SK-N-SH (cell line): ENCODE measurements around the gene RSRC2. TPM values are rescaled to one million over a fixed set of nuclear protein-coding genes. Genes with fewer than 3 reads are reported as not detected.
A peak's percentile ranks its signal among the peaks of the same experiment; 100 is the strongest.

Experiments used
- CTCF ChIA-PET: fragments of 300-600, 350-600 bp; formaldehyde crosslinking; extraction: SDS; loops from one replicate; lab custom pipeline; 2021; lab: Yijun Ruan, JAX
- POLR2A ChIA-PET: fragments of 350-600 bp; sonication (Branson Sonifier 250); formaldehyde crosslinking; extraction: SDS; loops from one replicate; lab custom pipeline; 2020; ENCODE audit warnings: antibody characterized with exemption, inconsistent platforms; lab: Yijun Ruan, JAX
- DNase-seq: peaks from one replicate; pipeline ENCODE4 v3.0.0; 2012
- H2AFZ ChIP-seq: fragments of 200-600 bp; sonication (generic); 2 replicates; pipeline ENCODE4 v1.8.1; 2016; ENCODE audit warnings: antibody characterized with exemption, mild to moderate bottlenecking, low read depth
- H3F3A ChIP-seq: fragments of 200-600 bp; sonication (generic); replicated peaks from 2 replicates; pipeline ENCODE3; 2016; ENCODE audit warnings: antibody characterized with exemption, mild to moderate bottlenecking; ENCODE audit not compliant: insufficient read depth
- H3K27ac ChIP-seq, 2 experiments: fragments of 200-500 bp in 1 of 2; fragments of 200-600 bp in 1 of 2; sonication (Bioruptor generic) in 1 of 2; sonication (generic), shearing (Covaris generic) in 1 of 2; 2 replicates each; pipeline versions ENCODE4 v1.5.1 to v1.6.1; 2014 to 2016; ENCODE audit warnings: low read depth in 2 of 2, inconsistent platforms in 1 of 2, low read length in 1 of 2, mild to moderate bottlenecking in 1 of 2, mixed read lengths in 1 of 2
- H3K27me3 ChIP-seq: fragments of 200-600 bp; sonication (generic), shearing (Covaris generic); 2 replicates; pipeline ENCODE4 v1.6.1; 2016; ENCODE audit warnings: mixed run types; ENCODE audit not compliant: insufficient read depth
- H3K36me3 ChIP-seq, 2 experiments: fragments of 200-500 bp in 1 of 2; fragments of 200-600 bp in 1 of 2; sonication (Bioruptor generic) in 1 of 2; sonication (generic) in 1 of 2; replicated peaks in 1 of 2; 2 replicates each; pipeline versions ENCODE3 to v1.5.1; 2014 to 2016; ENCODE audit warnings: low read length in 1 of 2, mild to moderate bottlenecking in 1 of 2; ENCODE audit not compliant: insufficient read depth in 2 of 2, control insufficient read depth in 1 of 2
- H3K4me1 ChIP-seq, 2 experiments: fragments of 200-500 bp in 1 of 2; fragments of 200-600 bp in 1 of 2; sonication (Bioruptor generic) in 1 of 2; sonication (generic), shearing (Covaris generic) in 1 of 2; 2 replicates each; pipeline versions ENCODE4 v1.5.1 to v1.6.1; 2014 to 2016; ENCODE audit warnings: low read depth in 1 of 2, low read length in 1 of 2, mixed run types in 1 of 2; ENCODE audit not compliant: insufficient read depth in 2 of 2, control insufficient read depth in 1 of 2
- H3K4me2 ChIP-seq: fragments of 200-600 bp; sonication (generic), shearing (Covaris generic); 2 replicates; pipeline ENCODE4 v1.6.1; 2017; ENCODE audit warnings: mixed run types
- H3K4me3 ChIP-seq, 2 experiments: fragments of 200-500 bp in 1 of 2; fragments of 200-600 bp in 1 of 2; sonication (Bioruptor generic) in 1 of 2; sonication (generic), shearing (Covaris generic) in 1 of 2; 2 replicates each; pipeline versions ENCODE4 v1.5.1 to v1.8.1; 2014 to 2016; ENCODE audit warnings: low read depth in 2 of 2, inconsistent platforms in 1 of 2, low read length in 1 of 2, mild to moderate bottlenecking in 1 of 2, mixed read lengths in 1 of 2, moderate library complexity in 1 of 2
- H3K79me2 ChIP-seq: fragments of 200-600 bp; sonication (generic); 2 replicates; pipeline ENCODE4 v1.8.1; 2017; ENCODE audit warnings: mild to moderate bottlenecking; ENCODE audit not compliant: insufficient read depth
- H3K9ac ChIP-seq: fragments of 200-600 bp; sonication (generic); 2 replicates; pipeline ENCODE4 v1.6.1; 2017; ENCODE audit warnings: mixed run types
- H3K9me2 ChIP-seq: fragments of 200-600 bp; sonication (generic); 2 replicates; pipeline ENCODE4 v1.6.1; 2017; ENCODE audit warnings: mixed run types
- H3K9me3 ChIP-seq: fragments of 200-600 bp; sonication (generic); 2 replicates; pipeline ENCODE4 v1.6.1; 2017; ENCODE audit warnings: mixed run types, mild to moderate bottlenecking, moderate library complexity
- H4K20me1 ChIP-seq: fragments of 200-600 bp; sonication (generic); 2 replicates; pipeline ENCODE4 v1.6.1; 2017; ENCODE audit warnings: mild to moderate bottlenecking, mixed run types; ENCODE audit not compliant: insufficient read depth
- EP300 ChIP-seq, 2 experiments: IDR thresholded peaks; 2 replicates each; pipeline versions ENCODE4 v1.4.0 to v1.6.1; 2012; ENCODE audit warnings: borderline replicate concordance in 1 of 2, low read depth in 1 of 2, low read length in 1 of 2
- GATA2 ChIP-seq: sonication (generic); formaldehyde crosslinking; IDR thresholded peaks from 2 replicates; pipeline ENCODE4 v1.5.0; 2020; ENCODE audit warnings: mild to moderate bottlenecking, missing genetic modification reagents
- SIN3A ChIP-seq: IDR thresholded peaks from 2 replicates; pipeline ENCODE4 v1.6.1; 2012; ENCODE audit warnings: low read depth, mild to moderate bottlenecking, low read length, moderate library complexity, borderline replicate concordance
- SMC3 ChIP-seq: IDR thresholded peaks from 2 replicates; pipeline ENCODE4 v1.6.1; 2012; ENCODE audit warnings: low read depth, low read length, improper control_type of control experiment
- TEAD4 ChIP-seq: IDR thresholded peaks from 2 replicates; pipeline ENCODE4 v1.4.0; 2012; ENCODE audit warnings: mild to moderate bottlenecking, borderline replicate concordance; ENCODE audit not compliant: insufficient read depth
- USF1 ChIP-seq: IDR thresholded peaks from 2 replicates; pipeline ENCODE4 v1.4.0; 2012; ENCODE audit warnings: low read depth, borderline replicate concordance
- USF2 ChIP-seq: fragments of 150-350 bp; IDR thresholded peaks from 2 replicates; pipeline ENCODE4 v1.6.1; 2017; ENCODE audit warnings: antibody characterized with exemption, low read length, low read depth, borderline replicate concordance
- ZBTB33 ChIP-seq: IDR thresholded peaks from 2 replicates; pipeline ENCODE4 v1.4.0; 2012; ENCODE audit warnings: low read depth, borderline replicate concordance
- WGBS: methylation state at CpG from one replicate; pipeline ENCODE4 v1.1.6; 2017; ENCODE audit warnings: low lambda C conversion rate; 5-methylcytosine and 5-hydroxymethylcytosine counted together
- polyA plus RNA-seq, 3 experiments: library from polyadenylated mRNA; depleted of rRNA; stranded (reverse); fragments of >200 nt; gene quantifications; 2 replicates each; pipeline ENCODE4 v1.2.3, GENCODE V29; 2012
- TF ChIP-seq, protein P1 (sequence below): fragments of 150-350 bp; IDR thresholded peaks from 2 replicates; pipeline ENCODE4 v1.6.1; 2016; ENCODE audit warnings: mild to moderate bottlenecking, low read depth, low read length
- TF ChIP-seq, protein P2 (sequence below): IDR thresholded peaks from 2 replicates; pipeline ENCODE4; 2012

Gene RSRC2
- polyA plus RNA-seq, 1 of the 3 experiments (the other 2 are of a cell fraction), result 24.8 TPM

GRCh38 chr12:122528582-122528981 is 1.8 kb upstream of the RSRC2 start:
- no peak overlapping the region for H2AFZ ChIP-seq
- peak overlapping the region in 1 of 2 experiments; percentile 77; a peak in 1 of 4 replicates for H3K4me3 ChIP-seq
- H3K4me1 ChIP-seq, result peaks cover 6 to 9% of the 10 kb centered on the region in 2 experiments; a peak in 3 of 4 replicates
- TF ChIP-seq USF1 (no peak), SIN3A (no peak), USF2 (no peak), TEAD4 (no peak), ZBTB33 (no peak), SMC3 (no peak), GATA2 (no peak), EP300 (IDR thresholded peaks at IDR 0.05; ENCODE audit: borderline replicate concordance in 1 of 2, low read depth in 1 of 2, low read length in 1 of 2) (no peak)
- TF ChIP-seq, protein P1, sequence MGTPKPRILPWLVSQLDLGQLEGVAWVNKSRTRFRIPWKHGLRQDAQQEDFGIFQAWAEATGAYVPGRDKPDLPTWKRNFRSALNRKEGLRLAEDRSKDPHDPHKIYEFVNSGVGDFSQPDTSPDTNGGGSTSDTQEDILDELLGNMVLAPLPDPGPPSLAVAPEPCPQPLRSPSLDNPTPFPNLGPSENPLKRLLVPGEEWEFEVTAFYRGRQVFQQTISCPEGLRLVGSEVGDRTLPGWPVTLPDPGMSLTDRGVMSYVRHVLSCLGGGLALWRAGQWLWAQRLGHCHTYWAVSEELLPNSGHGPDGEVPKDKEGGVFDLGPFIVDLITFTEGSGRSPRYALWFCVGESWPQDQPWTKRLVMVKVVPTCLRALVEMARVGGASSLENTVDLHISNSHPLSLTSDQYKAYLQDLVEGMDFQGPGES, result no peak
- TF ChIP-seq, protein P2, sequence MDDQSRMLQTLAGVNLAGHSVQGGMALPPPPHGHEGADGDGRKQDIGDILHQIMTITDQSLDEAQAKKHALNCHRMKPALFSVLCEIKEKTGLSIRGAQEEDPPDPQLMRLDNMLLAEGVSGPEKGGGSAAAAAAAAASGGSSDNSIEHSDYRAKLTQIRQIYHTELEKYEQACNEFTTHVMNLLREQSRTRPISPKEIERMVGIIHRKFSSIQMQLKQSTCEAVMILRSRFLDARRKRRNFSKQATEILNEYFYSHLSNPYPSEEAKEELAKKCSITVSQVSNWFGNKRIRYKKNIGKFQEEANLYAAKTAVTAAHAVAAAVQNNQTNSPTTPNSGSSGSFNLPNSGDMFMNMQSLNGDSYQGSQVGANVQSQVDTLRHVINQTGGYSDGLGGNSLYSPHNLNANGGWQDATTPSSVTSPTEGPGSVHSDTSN, result no peak
- ChIA-PET POLR2A (no interaction called here), CTCF (no interaction called here)
- DNase-seq, result no peak
- peaks cover 16 to 25% of the 10 kb centered on the region in 2 experiments for H3K36me3 ChIP-seq
- H3K9me3 ChIP-seq, result no peaks in the 10 kb centered on the region
- H3K27ac ChIP-seq, result no peak overlapping the region
- H3K9me2 ChIP-seq, result no peaks in the 10 kb centered on the region
- H3F3A ChIP-seq, result peaks cover 9% of the 10 kb centered on the region
- peak overlapping the region; percentile 83 for H3K4me2 ChIP-seq
- 83% methylated on average over 7 of the region's 7 CpGs for WGBS
- peaks cover 19% of the 10 kb centered on the region for H4K20me1 ChIP-seq
- H3K9ac ChIP-seq, result peak overlapping the region; percentile 82; the same call in 1 of the 2 replicates
- H3K79me2 ChIP-seq, result peaks cover 86% of the 10 kb centered on the region
- H3K27me3 ChIP-seq, result no peaks in the 10 kb centered on the region
